NCI-H2227 (cell line): ENCODE results near the gene PCTP.

Source experiments
- DNase-seq: peaks from one replicate; lab custom pipeline; 2025; ENCODE audit not compliant: unreplicated experiment; lab: John Stamatoyannopoulos, UW

PCTP gene

GRCh38 chr17:55785181-55785580, 34.3 kb downstream of the PCTP start:
- no peak for DNase-seq

- no peak for DNase-seq
These were observed 42.4 kb downstream of the PCTP start for GRCh38 chr17:55793272-55793671.

- DNase-seq, result no peak
These were observed 44.1 kb downstream of the PCTP start for GRCh38 chr17:55794725-55795482.

GRCh38 chr17:55806745-55807495, 56.1 kb downstream of the PCTP start:
- DNase-seq, result no peak

- no peak for DNase-seq
These were observed 60.7 kb downstream of the PCTP start for GRCh38 chr17:55811536-55811935.

GRCh38 chr17:55812323-55812722, 61.5 kb downstream of the PCTP start:
- DNase-seq, result no peak

GRCh38 chr17:55813944-55814343, 63.1 kb downstream of the PCTP start:
- DNase-seq, result no peak

- no peak for DNase-seq
These were observed 63.5 kb downstream of the PCTP start for GRCh38 chr17:55814377-55814776.

- DNase-seq, result peak; percentile 72
These were observed 65.9 kb downstream of the PCTP start for GRCh38 chr17:55816532-55817396.

GRCh38 chr17:55817397-55817709, 66.5 kb downstream of the PCTP start:
- DNase-seq, result no peak

- DNase-seq, result no peak
These were observed 67.2 kb downstream of the PCTP start for GRCh38 chr17:55818026-55818425.

- no peak for DNase-seq
These were observed 67.9 kb downstream of the PCTP start for GRCh38 chr17:55818451-55819375.

- DNase-seq, result no peak
These were observed 69.8 kb downstream of the PCTP start for GRCh38 chr17:55820675-55821074.

- DNase-seq, result no peak
These were observed 71.2 kb downstream of the PCTP start for GRCh38 chr17:55822028-55822427.

GRCh38 chr17:55825213-55825612, 74.4 kb downstream of the PCTP start:
- peak; percentile 15 for DNase-seq
